Embryonic facial prominence (tissue), 1 donor: ENCODE results near the gene FAM227B.
"Not testable (repeated sequence)": the region's sequence is repeated elsewhere in the genome, so short reads cannot be mapped to it uniquely, and the experiment has no call there.

Source experiments
- DNase-seq: peaks from one replicate; pipeline ENCODE4 v3.0.0-alpha.2; 2016; ENCODE audit errors: extremely low spot score

The FAM227B gene

GRCh38 chr15:49494842-49495241, 125.8 kb downstream of the FAM227B start:
- no peak for DNase-seq

- no peak for DNase-seq
Observed at GRCh38 chr15:49492830-49493229, 127.8 kb downstream of the FAM227B start.

- DNase-seq = no peak
Observed at GRCh38 chr15:49492151-49492550, 128.5 kb downstream of the FAM227B start.

- DNase-seq = no peak
Observed at GRCh38 chr15:49490966-49491365, 129.7 kb downstream of the FAM227B start.

- DNase-seq = not testable (repeated sequence)
Observed at GRCh38 chr15:49485401-49485800, 135.2 kb downstream of the FAM227B start.

GRCh38 chr15:49478982-49479381, 141.6 kb downstream of the FAM227B start:
- DNase-seq = not testable (repeated sequence)

GRCh38 chr15:49478021-49478420, 142.6 kb downstream of the FAM227B start:
- not testable (repeated sequence) for DNase-seq

GRCh38 chr15:49473031-49473430, 147.6 kb downstream of the FAM227B start:
- no peak for DNase-seq

GRCh38 chr15:49472338-49472737, 148.3 kb downstream of the FAM227B start:
- DNase-seq = no peak

- DNase-seq = no peak
Observed at GRCh38 chr15:49471733-49472132, 148.9 kb downstream of the FAM227B start.

GRCh38 chr15:49471248-49471647, 149.4 kb downstream of the FAM227B start:
- DNase-seq = not testable (repeated sequence)

GRCh38 chr15:49468481-49468839, 152.2 kb downstream of the FAM227B start:
- DNase-seq = no peak

- no peak for DNase-seq
Observed at GRCh38 chr15:49467746-49468480, 152.7 kb downstream of the FAM227B start.

GRCh38 chr15:49466119-49466518, 154.5 kb downstream of the FAM227B start:
- no peak for DNase-seq

- no peak for DNase-seq
Observed at GRCh38 chr15:49464522-49464921, 156.1 kb downstream of the FAM227B start.

GRCh38 chr15:49462232-49462844, 158.3 kb downstream of the FAM227B start:
- no peak for DNase-seq

GRCh38 chr15:49460411-49460941, 160.1 kb downstream of the FAM227B start:
- DNase-seq = no peak

- no peak for DNase-seq
Observed at GRCh38 chr15:49458145-49458544, 162.5 kb downstream of the FAM227B start.

GRCh38 chr15:49456166-49456565, 164.5 kb downstream of the FAM227B start:
- no peak for DNase-seq

- no peak for DNase-seq
Observed at GRCh38 chr15:49452595-49452994, 168.0 kb downstream of the FAM227B start.

GRCh38 chr15:49441816-49442215, 178.8 kb downstream of the FAM227B start:
- no peak for DNase-seq

- no peak for DNase-seq
Observed at GRCh38 chr15:49441356-49441755, 179.3 kb downstream of the FAM227B start.

- DNase-seq = no peak
Observed at GRCh38 chr15:49439678-49440395, 180.8 kb downstream of the FAM227B start.
